DND-41 (cell line): Measurements from ENCODE around the gene NT5E.

Experiments used
- EZH2 ChIP-seq: IDR thresholded peaks from 3 replicates; pipeline ENCODE4 v1.6.1; 2012; ENCODE audit warnings: borderline replicate concordance, low read depth, mild to moderate bottlenecking, moderate library complexity, low read length, inconsistent platforms; ENCODE audit not compliant: severe bottlenecking
- TF ChIP-seq, protein P1 (sequence below): IDR thresholded peaks from 2 replicates; pipeline ENCODE4 v1.5.1; 2012; ENCODE audit warnings: borderline replicate concordance, low read length, moderate library complexity, mild to moderate bottlenecking; ENCODE audit not compliant: poor library complexity, severe bottlenecking; ENCODE audit errors: extremely low read depth

DNA sequence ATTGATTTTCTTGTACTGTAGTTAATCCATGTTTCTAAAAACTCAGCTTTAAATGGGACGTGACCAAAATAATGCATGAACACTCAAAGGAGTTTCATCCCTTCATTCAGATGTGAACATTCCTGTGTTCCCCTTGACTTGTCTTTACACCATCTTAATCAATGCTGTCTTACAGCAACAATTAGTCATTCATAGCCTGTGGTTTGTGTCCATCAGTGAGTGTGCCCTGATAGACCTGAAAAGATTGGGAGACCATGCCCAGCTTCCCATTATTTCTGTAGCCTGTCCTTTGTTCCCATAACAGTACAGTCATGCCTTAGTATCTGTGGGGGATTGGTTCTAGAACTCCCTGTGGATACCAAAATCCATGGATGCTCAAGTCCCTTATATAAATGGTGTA lies 23.9 kb downstream of the NT5E start:
- TF ChIP-seq EZH2 = no peak
- TF ChIP-seq, protein P1, sequence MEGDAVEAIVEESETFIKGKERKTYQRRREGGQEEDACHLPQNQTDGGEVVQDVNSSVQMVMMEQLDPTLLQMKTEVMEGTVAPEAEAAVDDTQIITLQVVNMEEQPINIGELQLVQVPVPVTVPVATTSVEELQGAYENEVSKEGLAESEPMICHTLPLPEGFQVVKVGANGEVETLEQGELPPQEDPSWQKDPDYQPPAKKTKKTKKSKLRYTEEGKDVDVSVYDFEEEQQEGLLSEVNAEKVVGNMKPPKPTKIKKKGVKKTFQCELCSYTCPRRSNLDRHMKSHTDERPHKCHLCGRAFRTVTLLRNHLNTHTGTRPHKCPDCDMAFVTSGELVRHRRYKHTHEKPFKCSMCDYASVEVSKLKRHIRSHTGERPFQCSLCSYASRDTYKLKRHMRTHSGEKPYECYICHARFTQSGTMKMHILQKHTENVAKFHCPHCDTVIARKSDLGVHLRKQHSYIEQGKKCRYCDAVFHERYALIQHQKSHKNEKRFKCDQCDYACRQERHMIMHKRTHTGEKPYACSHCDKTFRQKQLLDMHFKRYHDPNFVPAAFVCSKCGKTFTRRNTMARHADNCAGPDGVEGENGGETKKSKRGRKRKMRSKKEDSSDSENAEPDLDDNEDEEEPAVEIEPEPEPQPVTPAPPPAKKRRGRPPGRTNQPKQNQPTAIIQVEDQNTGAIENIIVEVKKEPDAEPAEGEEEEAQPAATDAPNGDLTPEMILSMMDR = no peak
